Kidney (tissue), 14 donors: ENCODE data around the gene PIH1D1. TPM values are rescaled to one million over a fixed set of nuclear protein-coding genes. Genes with fewer than 3 reads are reported as not detected.
"Not testable (repeated sequence)": the region's sequence is repeated elsewhere in the genome, so short reads cannot be mapped to it uniquely, and the experiment has no call there.

Experiments
- DNase-seq, 5 donors: peaks; one replicate each; pipeline ENCODE4 v3.0.0-alpha.2; 2013 to 2020
- FAIRE-seq: peaks from 2 replicates; lab custom pipeline; 2012; peaks lifted over from hg19 to GRCh38; lab: Jason Lieb, UNC
- H3K27ac ChIP-seq, 2 donors: one replicate each; pipeline ENCODE4 v1.7.0; 2013; ENCODE audit warnings: low read depth in 2 of 2, low read length in 2 of 2, inconsistent platforms in 1 of 2
- H3K27me3 ChIP-seq: one replicate; pipeline ENCODE4 v1.7.1; 2013; ENCODE audit warnings: low read length, inconsistent platforms; ENCODE audit not compliant: control insufficient read depth, insufficient read depth
- H3K36me3 ChIP-seq, 3 donors: one replicate each; pipeline versions ENCODE4 v1.7.0 to v1.7.1; 2013; ENCODE audit warnings: low read length in 3 of 3, control low read depth in 1 of 3, inconsistent platforms in 1 of 3; ENCODE audit not compliant: insufficient read depth in 3 of 3, control insufficient read depth in 2 of 3
- H3K4me1 ChIP-seq, 3 donors: one replicate each; pipeline versions ENCODE4 v1.7.0 to v1.7.1; 2013; ENCODE audit warnings: low read length in 3 of 3, inconsistent platforms in 1 of 3, low read depth in 1 of 3; ENCODE audit not compliant: control insufficient read depth in 2 of 3, insufficient read depth in 2 of 3
- H3K4me3 ChIP-seq, 3 donors: one replicate each; pipeline versions ENCODE4 v1.7.0 to v1.8.1; 2013; ENCODE audit warnings: low read length in 3 of 3, control low read depth in 1 of 3, inconsistent platforms in 1 of 3
- H3K9ac ChIP-seq, 3 donors: one replicate each; pipeline versions ENCODE4 v1.7.0 to v1.7.1; 2013; ENCODE audit warnings: low read length in 3 of 3, control low read depth in 1 of 3, inconsistent platforms in 1 of 3
- H3K9me3 ChIP-seq, 3 donors: one replicate each; pipeline versions ENCODE4 v1.7.0 to v1.7.1; 2013; ENCODE audit warnings: low read length in 3 of 3, control low read depth in 1 of 3, inconsistent platforms in 1 of 3; ENCODE audit not compliant: control insufficient read depth in 2 of 3, insufficient read depth in 1 of 3
- CTCF ChIP-seq: IDR thresholded peaks from 3 replicates; pipeline ENCODE4 v1.5.1; 2012; ENCODE audit warnings: mild to moderate bottlenecking, moderate library complexity, borderline replicate concordance; ENCODE audit not compliant: insufficient read depth; ENCODE audit errors: extremely low read depth
- intact Hi-C: fragments of 100-400 bp; cut with DNase I; formaldehyde crosslinking; loops from one replicate; pipeline ENCODE4 v1.11.1; 2022
- polyA plus RNA-seq: library from polyadenylated mRNA; stranded (reverse); fragments of 350-450 nt; fragmentation: Illumina TruSeq; extraction: RNeasy Lipid Tissue Mini Kit (QIAGEN cat#74804); gene quantifications from one replicate; pipeline ENCODE4 v1.2.3, GENCODE V29; 2014; ENCODE audit warnings: low read depth, low replicate concordance; ENCODE audit not compliant: insufficient read depth
- total RNA-seq: library from RNA; stranded (reverse); fragmentation: NEBNext Ultra II Directional; extraction: Animal tissue kit (Norgen Biotek cat#: 25700); gene quantifications from one replicate; pipeline ENCODE4 v1.2.1, GENCODE V29; 2021
- donor health status: control.
- donor health status: control.
- donor health status: control.
- donor health status: control.
- donor health status: control.
- donor health status: DM: yes; HTN: yes; CAD: no.
- donor health status: Normal renal cell carcinoma (clear cell type).

Gene PIH1D1
- total and polyA plus RNA-seq, 2 donors from 2014 or later: 74.0 to 97.2 TPM

- no peaks in the 10 kb centered on the region for H3K9me3 ChIP-seq
- H3K4me1 ChIP-seq: no peaks in the 10 kb centered on the region
- intact Hi-C loops: no loop called here
- H3K27me3 ChIP-seq: no peaks in the 10 kb centered on the region
- TF ChIP-seq CTCF: no peak
- FAIRE-seq (no peak), DNase-seq (no peak)
- no peak overlapping the region for H3K27ac ChIP-seq
- no peak overlapping the region for H3K9ac ChIP-seq
- H3K36me3 ChIP-seq: peaks cover 0 to 2% (median 0%) of the 10 kb centered on the region in 3 donors
- H3K4me3 ChIP-seq: no peak overlapping the region
Observed at GRCh38 chr19:49462492-49462891, 10.9 kb upstream of the PIH1D1 start.

GRCh38 chr19:49461656-49462055, 10.0 kb upstream of the PIH1D1 start:
- intact Hi-C loops: no loop called here
- H3K27me3 ChIP-seq: no peaks in the 10 kb centered on the region
- FAIRE-seq (no peak), DNase-seq (no peak)
- no peak for TF ChIP-seq CTCF
- H3K27ac ChIP-seq: no peak overlapping the region
- no peak overlapping the region for H3K4me3 ChIP-seq
- H3K9me3 ChIP-seq: no peaks in the 10 kb centered on the region
- H3K4me1 ChIP-seq: no peaks in the 10 kb centered on the region
- H3K36me3 ChIP-seq: peaks cover 0 to 2% (median 0%) of the 10 kb centered on the region in 3 donors
- H3K9ac ChIP-seq: no peak overlapping the region

- H3K27ac ChIP-seq, H3K4me3 ChIP-seq, H3K9ac ChIP-seq, H3K9me3 ChIP-seq, H3K36me3 ChIP-seq, DNase-seq, H3K4me1 ChIP-seq, H3K27me3 ChIP-seq, FAIRE-seq, intact Hi-C loops: not testable (repeated sequence)
Observed at GRCh38 chr19:49461130-49461529, 9.5 kb upstream of the PIH1D1 start.

- TF ChIP-seq CTCF: no peak
- H3K4me1 ChIP-seq: no peaks in the 10 kb centered on the region
- H3K9me3 ChIP-seq: no peaks in the 10 kb centered on the region
- DNase-seq: no peak
- intact Hi-C loops: no loop called here
- H3K4me3 ChIP-seq: no peak overlapping the region
- H3K36me3 ChIP-seq: no peaks in the 10 kb centered on the region
- FAIRE-seq: no peak
- no peaks in the 10 kb centered on the region for H3K27me3 ChIP-seq
- no peak overlapping the region for H3K9ac ChIP-seq
- H3K27ac ChIP-seq: no peak overlapping the region
Observed at GRCh38 chr19:49459388-49459787, 7.8 kb upstream of the PIH1D1 start.
